NCI-H1105 (cell line): ENCODE measurements around the gene RBPJL.
A peak's percentile ranks its signal among the peaks of the same experiment; 100 is the strongest.
"Not testable (repeated sequence)": the region's sequence is repeated elsewhere in the genome, so short reads cannot be mapped to it uniquely, and the experiment has no call there.

Source experiments
- DNase-seq: peaks from one replicate; lab custom pipeline; 2025; lab: John Stamatoyannopoulos, UW

The RBPJL gene

DNA sequence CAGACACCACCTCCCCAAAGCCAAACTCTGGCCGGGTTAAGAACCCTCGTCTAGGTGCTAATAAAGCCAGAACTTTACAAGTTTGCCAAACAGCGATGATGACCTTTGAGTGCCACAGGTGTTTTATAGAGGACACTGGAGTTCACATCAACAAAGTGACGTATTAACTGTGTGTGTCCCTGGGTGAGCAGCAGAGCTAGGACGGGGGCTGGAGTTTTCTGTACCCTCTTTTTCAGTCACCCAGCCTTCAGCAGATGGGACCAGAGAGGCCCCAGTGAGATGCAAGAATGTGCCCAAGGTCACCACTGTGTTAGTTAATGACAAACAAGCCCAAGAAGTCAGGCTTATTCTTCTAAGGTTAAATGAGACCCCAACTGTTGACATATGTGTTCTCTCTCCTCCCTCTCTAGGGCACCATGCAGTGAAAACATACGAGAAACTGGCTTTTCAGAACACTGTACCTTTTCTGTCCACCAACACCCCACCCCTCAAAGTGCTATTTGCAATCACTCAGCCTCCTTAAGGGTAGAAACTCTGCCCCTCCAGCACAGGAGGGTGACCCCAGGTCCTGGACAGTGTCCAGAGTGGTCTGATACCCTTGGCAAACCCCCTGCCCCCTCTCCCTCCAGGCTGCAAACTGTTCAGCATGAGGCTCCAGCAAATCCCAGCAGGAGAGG lies 36.4 kb downstream of the RBPJL start:
- no peak for DNase-seq

DNA sequence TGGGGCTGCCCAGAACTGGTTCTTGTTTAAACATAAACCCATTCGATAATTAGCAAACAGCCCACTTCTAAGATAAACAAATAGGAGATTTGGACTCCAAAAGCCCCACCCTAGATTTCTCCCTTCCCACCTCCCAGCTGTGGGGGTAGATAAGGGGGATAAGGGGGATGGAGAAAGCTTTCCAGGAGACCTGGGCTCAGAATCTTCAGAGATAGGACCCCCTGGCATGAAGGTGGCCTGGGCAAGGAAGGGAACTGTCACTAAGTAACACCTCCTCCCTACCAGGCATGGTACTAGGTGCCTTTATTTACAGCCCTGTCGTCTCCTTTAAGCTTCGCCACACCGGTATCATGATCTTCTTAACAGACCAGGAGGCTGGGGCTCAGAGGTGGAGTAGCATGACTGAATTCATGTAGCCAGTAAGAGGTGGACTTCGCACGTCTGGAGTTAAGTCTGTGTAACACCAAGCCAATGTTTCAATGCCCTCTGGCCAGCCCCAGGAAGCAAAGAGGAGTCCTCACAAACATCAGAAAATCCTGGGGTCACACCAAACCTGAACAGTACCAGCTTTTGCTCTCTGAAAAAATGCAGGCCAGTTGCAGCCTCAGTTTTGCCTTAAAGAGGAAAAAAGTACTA lies 37.0 kb downstream of the RBPJL start:
- DNase-seq = no peak

- no peak for DNase-seq
Observed at GRCh38 chr20:45344168-45344860, 37.7 kb downstream of the RBPJL start.

- no peak for DNase-seq
Observed at GRCh38 chr20:45345104-45345936, 38.7 kb downstream of the RBPJL start.

DNA sequence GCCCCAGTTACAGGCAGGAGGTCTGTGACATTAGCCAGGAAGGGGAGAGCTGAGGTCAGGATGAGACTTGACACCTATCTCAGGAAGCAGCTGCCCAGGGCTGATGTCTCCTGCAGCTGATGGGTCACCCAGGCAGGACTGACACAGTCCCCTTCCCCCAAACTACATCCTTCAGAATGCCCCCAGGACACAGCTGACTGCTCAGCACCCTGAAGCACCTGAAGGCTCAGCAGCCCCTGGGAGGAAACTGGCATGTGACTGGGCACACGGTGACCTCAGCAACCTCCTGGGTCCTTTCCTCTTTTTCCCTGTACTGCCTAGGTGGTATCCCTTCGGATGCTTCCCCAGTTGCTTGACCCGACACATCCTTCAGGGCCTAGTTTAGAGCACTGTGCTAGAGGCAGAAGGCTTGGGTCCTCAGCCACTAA lies 39.7 kb downstream of the RBPJL start:
- DNase-seq = no peak

DNA sequence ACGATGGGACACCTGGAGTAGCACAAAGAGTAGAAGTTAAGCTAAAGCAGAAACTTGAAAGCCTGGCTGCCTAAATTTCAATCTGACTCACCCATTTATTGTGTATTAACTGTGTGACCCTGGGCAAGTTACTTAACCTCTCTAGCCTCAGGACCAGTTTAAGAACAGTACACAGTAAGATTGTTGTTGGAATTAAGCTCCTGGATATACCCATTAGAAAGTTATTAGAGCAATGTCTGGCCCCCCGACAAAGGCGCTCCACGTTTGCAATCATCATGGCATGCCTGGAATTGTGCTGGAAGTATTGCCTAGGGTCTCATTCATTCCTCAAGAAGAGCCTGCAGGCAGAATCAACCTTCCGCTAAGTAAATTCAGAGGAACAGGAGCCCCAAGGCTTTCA lies 40.2 kb downstream of the RBPJL start:
- DNase-seq = no peak

DNA sequence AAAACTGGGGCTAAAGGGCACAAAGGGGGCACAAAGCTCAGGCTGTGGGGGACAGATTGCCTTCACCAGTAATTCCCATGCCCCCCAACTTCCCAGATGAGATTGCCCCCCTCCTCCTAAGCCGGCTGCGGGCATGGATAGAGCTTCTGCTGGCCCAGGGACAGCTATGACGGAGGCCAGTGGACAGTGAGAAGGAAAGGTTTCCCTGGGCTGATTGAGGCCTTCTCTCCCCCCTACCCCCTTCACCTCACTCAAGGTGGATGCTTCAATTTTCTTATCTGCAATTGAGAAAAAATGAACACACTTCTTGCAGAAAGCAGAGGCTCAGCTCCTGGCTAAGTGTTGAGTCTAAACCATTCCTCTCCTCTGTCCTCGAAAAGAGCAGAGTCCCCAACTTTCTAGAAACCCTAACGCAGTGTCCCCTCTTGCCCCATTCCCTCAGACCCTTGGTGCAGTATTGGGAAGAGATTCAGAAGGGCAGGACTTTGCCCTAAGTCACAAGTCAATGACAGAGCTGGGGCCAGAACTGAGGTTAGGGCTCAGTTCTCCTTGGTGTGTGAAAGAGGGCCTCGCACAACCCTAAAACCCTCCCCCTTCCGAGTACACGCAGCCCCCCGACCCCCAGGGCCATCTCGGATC lies 40.8 kb downstream of the RBPJL start:
- no peak for DNase-seq

DNA sequence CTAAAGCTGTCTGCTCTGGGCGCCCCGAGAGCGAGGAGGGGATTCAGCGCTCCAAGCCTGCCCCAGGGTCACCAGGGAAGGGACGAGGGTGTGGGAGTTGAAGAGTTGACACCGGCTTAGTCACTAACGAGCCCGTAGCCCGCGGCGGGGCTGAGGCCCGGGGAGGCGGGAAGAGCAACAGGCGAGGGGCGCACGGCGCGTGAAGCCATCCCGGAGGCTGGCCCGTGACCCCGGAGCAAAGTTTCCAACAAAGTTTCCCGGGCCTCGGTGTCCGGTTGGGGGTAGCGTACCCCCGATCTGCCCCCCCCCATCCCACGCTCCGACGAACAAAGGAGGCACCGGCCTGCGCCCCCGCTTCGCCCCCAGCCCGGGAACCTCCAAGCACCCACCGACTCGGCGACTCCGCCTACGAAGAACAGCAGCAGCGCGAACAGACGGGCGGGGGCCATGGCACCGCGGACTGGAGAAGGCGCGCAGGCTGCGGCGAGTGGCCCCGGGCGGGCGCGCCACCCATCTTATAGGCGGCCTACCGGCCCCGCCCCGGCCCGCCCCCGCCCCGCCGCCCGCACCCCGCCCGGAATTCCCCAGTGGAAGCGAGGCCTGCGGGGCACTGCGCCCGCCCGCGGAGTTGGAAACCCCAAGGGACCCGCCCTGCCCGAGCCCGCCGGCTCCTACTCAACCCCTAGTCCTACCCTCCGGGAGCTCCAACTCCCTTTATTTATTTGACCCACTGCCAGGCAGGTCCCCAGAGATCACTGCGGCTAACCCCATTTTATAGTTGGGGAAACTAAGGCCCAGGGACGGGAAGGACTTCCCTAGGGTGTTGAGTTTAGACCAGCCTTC lies 41.5 kb downstream of the RBPJL start, which contains the start of gene SDC4:
SDC4 (minus strand) TSS at position 489 of the 843 bp plus-strand sequence; CDS start at position 449, 40 bp downstream.
- DNase-seq = peak; percentile 49

DNA sequence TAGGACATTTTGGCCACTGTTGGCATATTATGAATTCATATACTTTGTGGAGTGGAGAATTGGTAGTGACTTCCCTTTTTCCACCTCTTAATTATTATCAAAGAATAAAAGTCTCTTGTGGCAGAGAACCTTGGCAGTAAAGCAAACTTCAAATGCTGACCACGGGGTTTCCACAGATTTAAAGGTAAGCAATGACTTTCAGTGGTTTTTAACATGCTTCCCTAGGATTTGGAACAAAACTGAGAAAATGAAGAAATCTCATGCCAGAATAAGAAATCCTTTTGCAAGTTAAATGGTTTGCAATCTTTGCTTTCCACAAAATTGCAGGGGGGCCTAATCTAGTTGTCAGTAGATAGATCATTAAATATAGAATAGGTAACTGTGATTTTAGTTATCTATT lies 43.6 kb downstream of the RBPJL start:
- DNase-seq = no peak

- not testable (repeated sequence) for DNase-seq
Observed at GRCh38 chr20:45350795-45351194, 44.2 kb downstream of the RBPJL start.

DNA sequence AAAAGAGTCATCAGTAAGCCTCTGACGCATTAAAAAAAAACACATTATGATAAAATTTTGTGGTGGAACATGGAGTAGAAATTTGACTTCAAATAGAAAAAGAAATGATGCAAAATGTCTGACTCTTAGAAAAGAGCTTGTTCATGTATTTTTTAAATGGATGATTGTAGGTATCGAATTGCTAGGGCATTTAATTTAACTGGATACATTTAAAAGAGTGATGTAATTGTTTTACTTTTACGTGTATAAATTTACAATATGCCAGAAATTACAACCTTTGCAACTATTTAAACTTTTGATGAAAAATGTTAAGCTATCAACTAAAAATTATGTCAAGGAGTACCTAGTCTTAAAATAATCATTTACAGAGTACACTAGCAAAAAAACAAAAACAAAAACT lies 46.1 kb downstream of the RBPJL start:
- no peak for DNase-seq

GRCh38 chr20:45353746-45354145 lies 47.1 kb downstream of the RBPJL start:
- no peak for DNase-seq

DNA sequence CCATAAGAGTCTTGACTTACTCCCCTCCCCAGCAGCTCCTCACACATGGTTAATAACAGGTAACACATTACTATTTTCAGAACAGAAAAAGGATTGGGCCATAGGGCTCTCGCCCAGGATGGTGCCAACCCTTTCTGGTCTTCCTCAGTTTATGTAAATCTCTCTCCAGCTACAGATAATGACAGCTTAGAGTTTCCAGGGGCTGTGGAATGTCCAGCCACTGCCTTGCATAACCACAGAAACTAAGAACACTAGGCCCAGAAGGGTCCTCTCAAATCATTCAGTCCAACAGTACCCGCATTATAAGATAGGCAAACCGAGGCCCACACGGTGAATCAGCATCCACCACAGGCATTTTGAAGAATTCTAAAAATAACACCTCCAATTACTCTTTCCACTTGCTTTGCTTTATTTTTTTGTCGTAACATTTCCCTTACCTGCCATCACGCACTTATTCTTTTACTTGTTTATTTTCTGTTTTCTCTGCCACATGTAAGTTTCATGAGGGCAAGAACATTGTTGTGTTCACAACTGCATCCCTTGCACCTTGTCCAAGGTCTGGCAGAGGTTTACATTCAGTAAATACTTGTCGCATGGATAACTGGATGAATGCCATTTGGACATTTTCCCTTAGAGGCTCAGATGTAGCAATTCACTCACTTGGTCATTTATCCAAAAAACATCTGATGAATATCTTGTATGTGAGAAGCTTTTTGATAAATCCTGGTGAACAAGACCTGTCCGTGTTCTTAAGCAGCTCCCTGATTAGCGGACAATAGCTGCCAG lies 48.0 kb downstream of the RBPJL start:
- no peak for DNase-seq

- DNase-seq = no peak
Observed at GRCh38 chr20:45355209-45356084, 48.8 kb downstream of the RBPJL start.

DNA sequence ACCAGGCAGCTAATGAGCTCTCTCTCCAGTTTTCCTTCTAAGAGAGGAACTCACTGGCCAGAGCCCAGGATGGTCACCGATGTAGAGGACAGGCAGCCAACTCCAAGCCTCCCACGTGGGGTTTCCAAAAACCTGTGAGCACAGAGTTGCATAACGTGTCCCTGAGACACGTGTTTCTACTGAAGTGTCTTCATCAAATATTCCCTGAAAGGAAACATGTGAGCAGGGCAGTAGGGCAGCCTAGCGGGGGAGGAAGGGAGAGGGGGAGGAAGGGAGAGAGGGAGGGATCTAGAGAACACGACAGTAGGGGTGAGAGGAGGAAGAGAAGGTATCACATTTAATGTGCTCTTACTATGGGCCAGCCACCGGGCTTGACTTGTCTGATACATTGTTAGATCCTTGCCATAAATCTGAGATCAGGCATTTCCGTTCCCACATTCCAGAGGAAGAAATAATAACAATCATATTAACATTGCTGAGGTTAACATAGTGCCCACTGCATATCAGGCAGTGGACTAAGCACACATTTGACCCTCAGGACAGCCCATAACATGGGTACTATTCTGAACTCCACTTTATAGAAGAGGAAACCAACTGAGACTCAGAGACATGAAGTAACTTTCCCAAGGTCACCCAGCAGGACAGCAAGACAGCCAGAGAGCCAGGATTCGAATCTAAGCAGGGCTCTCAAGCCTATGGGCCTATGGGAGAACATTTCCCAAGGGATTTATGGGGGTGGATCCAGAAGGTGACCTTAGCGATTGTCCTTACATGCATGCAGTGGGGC lies 51.8 kb downstream of the RBPJL start:
- DNase-seq = no peak

- DNase-seq = no peak
Observed at GRCh38 chr20:45359069-45359405, 52.4 kb downstream of the RBPJL start.

DNA sequence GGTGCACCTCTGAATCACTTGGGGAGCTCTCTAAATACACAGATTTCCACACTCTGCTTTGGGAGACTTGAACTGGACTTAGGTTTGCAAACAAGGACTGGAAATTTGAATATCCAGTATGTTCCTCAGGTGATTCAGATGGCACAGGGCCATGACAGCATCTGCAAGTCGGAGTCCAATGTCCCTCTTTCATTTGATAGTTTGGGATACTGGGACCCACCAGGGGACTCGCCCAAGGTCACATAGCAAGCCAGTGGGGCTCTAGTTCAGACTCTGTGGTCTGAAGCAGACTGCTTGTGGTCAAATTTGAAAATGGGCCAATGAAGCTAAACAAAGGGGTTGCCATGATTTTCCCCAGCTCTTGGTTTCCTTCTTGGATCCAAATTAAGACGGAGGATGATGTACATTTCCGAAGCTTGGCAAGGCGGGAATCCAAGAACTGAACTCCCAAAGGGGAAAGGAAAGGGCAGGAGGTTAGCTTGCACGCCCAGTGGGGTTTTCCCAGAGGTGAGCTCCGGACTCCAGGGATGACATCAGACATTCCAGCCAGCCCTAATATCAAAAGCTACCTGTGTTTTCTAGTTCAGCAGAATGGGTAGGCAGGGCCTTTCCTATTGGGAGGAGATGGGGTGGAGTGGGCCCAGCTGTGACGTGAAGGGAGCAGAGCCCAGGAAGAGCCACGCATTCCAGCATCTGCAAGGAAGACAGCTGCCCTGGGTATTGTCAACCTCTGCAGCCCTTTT lies 52.9 kb downstream of the RBPJL start:
- DNase-seq = no peak

- no peak for DNase-seq
Observed at GRCh38 chr20:45361793-45362192, 55.2 kb downstream of the RBPJL start.
